SU-DHL-6 (cell line): ENCODE measurements around the gene APOBEC3B.

ENCODE experiments used
- CTCF ChIP-seq: fragments of 200-600 bp; sonication (generic); IDR thresholded peaks from one replicate; pipeline ENCODE4 v1.5.1; 2017; ENCODE audit warnings: antibody characterized with exemption, mild to moderate bottlenecking, low read length, moderate library complexity; ENCODE audit not compliant: insufficient read depth, poor library complexity, severe bottlenecking
- EZH2phosphoT487 ChIP-seq: fragments of 200-600 bp; sonication (generic), shearing (Covaris generic); conservative IDR thresholded peaks from 2 replicates; pipeline ENCODE4 v1.6.1; 2018; ENCODE audit warnings: mild to moderate bottlenecking, antibody characterized with exemption, low read length, moderate library complexity, mixed read lengths

GRCh38 chr22:38957046-38957770 lies 24.9 kb upstream of the APOBEC3B start, which contains the start of gene APOBEC3A:
- TF ChIP-seq CTCF (no peak), EZH2phosphoT487 (no peak)
